Panc1 (cell line): ENCODE data around the gene SGCA. TPM values are rescaled to one million over a fixed set of nuclear protein-coding genes. Genes with fewer than 3 reads are reported as not detected.
A peak's percentile ranks its signal among the peaks of the same experiment; 100 is the strongest.

Experiments
- ATAC-seq: fragments of 200-7000 bp; cut with Tn5 transposase; 2 replicates; pipeline ENCODE4 v1.9.1; 2020; ENCODE audit warnings: mild to moderate bottlenecking, moderate library complexity
- BruUV-seq: library from RNA; stranded (reverse); fragments of 400-500 nt; replicated peaks from 2 replicates; lab custom pipeline; 2021; lab: Mats Ljungman, UMichigan
- CTCF ChIA-PET: fragments of 300-600 bp; sonication (Branson Sonifier 250); formaldehyde crosslinking; loops from one replicate; lab custom pipeline; 2022; ENCODE audit warnings: antibody characterized with exemption; lab: Charles Lee
- POLR2A ChIA-PET: fragments of 300-600 bp; sonication (Branson Sonifier 250); formaldehyde crosslinking; loops from one replicate; lab custom pipeline; 2022; ENCODE audit warnings: antibody characterized with exemption; lab: Charles Lee
- DNase-seq: peaks from one replicate; pipeline ENCODE4 v3.0.0-alpha.2; 2010; ENCODE audit warnings: low read depth, low spot score
- H3K27ac ChIP-seq: 2 replicates; pipeline ENCODE4 v1.5.1; 2011; ENCODE audit warnings: mild to moderate bottlenecking, low read length, inconsistent platforms
- H3K27me3 ChIP-seq: fragments of 200-500 bp; sonication (Bioruptor generic); 2 replicates; pipeline ENCODE4 v1.6.0; 2014; ENCODE audit warnings: low read length, inconsistent platforms; ENCODE audit not compliant: control insufficient read depth, insufficient read depth
- H3K36me3 ChIP-seq: fragments of 200-500 bp; sonication (Bioruptor generic); 2 replicates; pipeline ENCODE4 v1.5.1; 2014; ENCODE audit warnings: inconsistent platforms, mild to moderate bottlenecking, low read length, moderate library complexity; ENCODE audit not compliant: control insufficient read depth, insufficient read depth
- H3K4me1 ChIP-seq: 2 replicates; pipeline ENCODE4 v1.5.1; 2011; ENCODE audit warnings: inconsistent platforms, mild to moderate bottlenecking, low read length, moderate library complexity; ENCODE audit not compliant: control insufficient read depth, insufficient read depth
- H3K4me3 ChIP-seq, 2 experiments: 2 replicates each; pipeline ENCODE4 v1.5.1; 2011 to 2012; ENCODE audit warnings: low read depth in 2 of 2, low read length in 2 of 2, mild to moderate bottlenecking in 2 of 2, inconsistent platforms in 1 of 2, moderate library complexity in 1 of 2
- H3K9me3 ChIP-seq: fragments of 200-500 bp; sonication (Bioruptor generic); 2 replicates; pipeline ENCODE4 v1.5.1; 2014; ENCODE audit warnings: low read depth, mild to moderate bottlenecking, inconsistent platforms, low read length, moderate library complexity; ENCODE audit not compliant: control insufficient read depth, insufficient read depth
- CTCF ChIP-seq: fragments of 450-650 bp; IDR thresholded peaks from 2 replicates; pipeline ENCODE4 v1.5.1; 2017; ENCODE audit warnings: mild to moderate bottlenecking
- POLR2AphosphoS5 ChIP-seq: IDR thresholded peaks from 2 replicates; pipeline ENCODE4 v1.6.1; 2012; ENCODE audit warnings: mild to moderate bottlenecking, low read depth, low read length, moderate library complexity
- REST ChIP-seq, 2 experiments: IDR thresholded peaks; 2 replicates each; pipeline ENCODE4 v1.6.1; 2011 to 2012; ENCODE audit warnings: low read depth in 2 of 2, control low read depth in 1 of 2, low read length in 1 of 2, mild to moderate bottlenecking in 1 of 2, moderate library complexity in 1 of 2; ENCODE audit not compliant: insufficient read depth in 1 of 2
- SIN3A ChIP-seq: IDR thresholded peaks from 2 replicates; pipeline ENCODE4 v1.6.1; 2012; ENCODE audit warnings: low read depth, mild to moderate bottlenecking, low read length, moderate library complexity, borderline replicate concordance; ENCODE audit not compliant: insufficient read depth
- TCF7L2 ChIP-seq: IDR thresholded peaks from 2 replicates; pipeline ENCODE4 v1.6.1; 2011; ENCODE audit warnings: mild to moderate bottlenecking, low read depth, low read length, inconsistent platforms
- in situ Hi-C: cut with HindIII; loops from 2 replicates; pipeline ENCODE4 v1.10.0; 2016; ENCODE audit warnings: low sequenced_read_pairs, low pct_unique_long_range_greater_than_20kb
- intact Hi-C: fragments of 100-400 bp; cut with micrococcal nuclease; formaldehyde crosslinking; loops from one replicate; pipeline ENCODE4 v1.10.0; 2022; ENCODE audit not compliant: unreplicated experiment
- total RNA-seq: library from RNA; stranded (reverse); gene quantifications from one replicate; pipeline ENCODE4 v1.2.1, GENCODE V29; 2021; ENCODE audit not compliant: unreplicated experiment

The SGCA gene
- total RNA-seq, 1 experiment from 2014 or later = not detected

DNA sequence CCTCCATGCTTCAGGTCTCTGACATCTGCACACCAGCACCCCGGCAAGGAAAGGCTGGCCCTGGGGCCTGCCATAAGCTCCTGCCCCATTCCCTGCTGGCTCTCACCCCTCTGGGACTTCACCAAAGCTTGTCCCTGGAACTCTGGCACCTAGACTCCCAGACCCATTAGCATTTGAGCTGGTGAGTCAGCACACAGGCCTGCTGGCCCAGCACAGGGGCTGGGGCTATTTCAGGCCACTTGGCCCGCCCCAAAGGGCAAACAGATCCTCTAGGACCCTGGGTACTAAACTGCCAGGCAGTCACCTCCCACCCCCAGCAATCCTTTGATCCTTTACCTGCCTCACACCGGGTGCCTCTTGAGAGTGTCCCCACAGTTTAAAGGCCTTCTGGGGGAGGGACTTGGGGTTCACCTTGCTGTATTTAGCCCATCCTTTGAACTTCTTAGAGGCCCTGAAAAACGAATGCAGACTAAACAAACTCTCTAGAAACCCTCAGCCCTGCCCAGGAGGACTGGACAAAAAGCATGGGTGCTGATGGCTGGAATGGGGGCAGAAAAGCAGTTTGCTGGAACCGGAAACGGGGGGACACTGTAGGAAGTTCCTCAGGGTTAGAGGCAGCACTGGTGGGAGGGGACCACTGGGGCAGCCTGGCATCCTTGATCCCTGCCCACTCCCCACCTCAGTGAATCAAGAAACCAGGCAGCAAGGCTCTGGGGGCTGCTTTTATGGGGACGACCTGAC, 32.6 kb upstream of the SGCA start:
- Histone ChIP-seq H3K27me3 (no peaks in the 10 kb centered on the region), H3K36me3 (peaks cover 1% of the 10 kb centered on the region; the same call in 1 of the 2 replicates), H3K9me3 (no peaks in the 10 kb centered on the region), H3K4me1 (peaks cover 26% of the 10 kb centered on the region), H3K27ac (peak overlapping the region; percentile 3; the same call in 1 of the 2 replicates), H3K4me3 (no peak overlapping the region)
- ChIA-PET CTCF (interaction anchor here (0.6 to 1.1 kb wide), 2 partner anchors 22 to 39 kb away, joined by 4 to 5 read pairs; no protein-coding TSS in a partner anchor), POLR2A (interaction anchor here (0.5 to 1.1 kb wide), 5 partner anchors 8 to 69 kb away, joined by 3 to 7 read pairs (median 3); no protein-coding TSS in a partner anchor)
- peak; percentile 56 for ATAC-seq
- in situ Hi-C loops (no loop called here), intact Hi-C loops (no loop called here)
- no TSS peak for BruUV-seq
- no peak for DNase-seq
- TF ChIP-seq POLR2AphosphoS5 (peak; percentile 33), SIN3A (no peak), CTCF (no peak), TCF7L2 (peak; percentile 63), REST (IDR thresholded peaks at IDR 0.05; ENCODE audit: insufficient read depth in 1 of 2, low read depth in 2 of 2, low read length in 1 of 2) (no peak)

DNA sequence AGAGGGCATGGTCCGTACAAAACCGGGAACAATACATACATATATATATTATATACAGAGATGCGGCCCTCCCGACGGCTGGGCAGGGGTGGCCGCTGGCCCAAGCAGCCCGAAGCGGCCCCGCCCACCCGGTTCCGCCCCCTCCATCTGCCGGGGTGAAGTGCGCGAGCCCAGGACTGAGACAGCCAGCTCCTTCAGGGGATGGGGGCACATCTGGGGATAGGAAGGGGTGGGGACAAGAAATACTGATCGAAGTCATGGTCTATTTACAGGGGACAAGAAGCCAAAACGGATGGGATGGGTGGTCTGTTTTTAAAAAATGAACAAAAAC, 32.1 kb upstream of the SGCA start:
- H3K27me3 ChIP-seq = no peaks in the 10 kb centered on the region
- no peaks in the 10 kb centered on the region for H3K9me3 ChIP-seq
- TF ChIP-seq SIN3A (0 out of 2 replicates have a peak, but pooled peaks have one; percentile 45), POLR2AphosphoS5 (no peak)
- ATAC-seq (no peak), DNase-seq (no peak)
- H3K27ac ChIP-seq = no peak overlapping the region; the same call in 1 of the 2 replicates
- in situ Hi-C loops = no loop called here
- H3K36me3 ChIP-seq = peaks cover 5% of the 10 kb centered on the region
- CTCF ChIA-PET = no interaction called here
- no TSS peak for BruUV-seq
- POLR2A ChIA-PET = no interaction called here
- intact Hi-C loops = no loop called here
- H3K4me3 ChIP-seq = no peak overlapping the region
- H3K4me1 ChIP-seq = peaks cover 24% of the 10 kb centered on the region
